B cell (primary cell): ENCODE data around the gene RASGRP2.

Source experiments
- CTCF ChIP-seq: fragments of 200-600 bp; IDR thresholded peaks from one replicate; pipeline ENCODE4 v1.8.0; 2022; ENCODE audit warnings: antibody characterized with exemption, mild to moderate bottlenecking
- EZH2 ChIP-seq: IDR thresholded peaks from 2 replicates; pipeline ENCODE4 v1.6.1; 2012; ENCODE audit warnings: borderline replicate concordance, low read depth, mild to moderate bottlenecking, moderate library complexity, low read length; ENCODE audit not compliant: insufficient read depth, poor library complexity, severe bottlenecking

- TF ChIP-seq CTCF (no peak), EZH2 (no peak)
Measured at GRCh38 chr11:64720167-64720566, 23.8 kb downstream of the RASGRP2 start.
